NCI-H2171 treated with DMSO at 0.1 percent for 48 hours (cell line): ENCODE results near the gene HDAC2.

ENCODE experiments used
- DNase-seq: peaks from one replicate; lab custom pipeline; 2025; lab: John Stamatoyannopoulos, UW

The HDAC2 gene

GRCh38 chr6:113909224-113909856, 61.6 kb downstream of the HDAC2 start:
- DNase-seq, result peak; percentile 70

GRCh38 chr6:113908801-113909200, 62.1 kb downstream of the HDAC2 start:
- DNase-seq, result no peak

- no peak for DNase-seq
These were observed 63.7 kb downstream of the HDAC2 start for GRCh38 chr6:113907102-113907815.

GRCh38 chr6:113903666-113904330, 67.2 kb downstream of the HDAC2 start:
- DNase-seq, result no peak

- DNase-seq, result no peak
These were observed 69.5 kb downstream of the HDAC2 start for GRCh38 chr6:113901482-113901881.

- no peak for DNase-seq
These were observed 76.0 kb downstream of the HDAC2 start for GRCh38 chr6:113894712-113895674.

- DNase-seq, result no peak
These were observed 77.1 kb downstream of the HDAC2 start for GRCh38 chr6:113893866-113894265.

GRCh38 chr6:113893451-113893850, 77.5 kb downstream of the HDAC2 start:
- DNase-seq, result no peak

GRCh38 chr6:113888956-113889630, 81.9 kb downstream of the HDAC2 start:
- DNase-seq, result no peak

- no peak for DNase-seq
These were observed 82.5 kb downstream of the HDAC2 start for GRCh38 chr6:113888493-113888892.

- DNase-seq, result no peak
These were observed 84.4 kb downstream of the HDAC2 start for GRCh38 chr6:113886512-113886911.

- no peak for DNase-seq
These were observed 86.9 kb downstream of the HDAC2 start for GRCh38 chr6:113884011-113884410.
